GM19239 (cell line): ENCODE results near the gene ZSWIM9.
"Not testable (repeated sequence)": the region's sequence is repeated elsewhere in the genome, so short reads cannot be mapped to it uniquely, and the experiment has no call there.

Experiments
- DNase-seq: peaks from one replicate; pipeline ENCODE4 v3.0.0; 2011; ENCODE audit warnings: low spot score; ENCODE audit not compliant: insufficient read length
- FAIRE-seq: peaks from 2 replicates; lab custom pipeline; 2011; peaks lifted over from hg19 to GRCh38; lab: Jason Lieb, UNC

The ZSWIM9 gene

GRCh38 chr19:48206397-48207093 is 36.1 kb downstream of the ZSWIM9 start:
- no peak for DNase-seq
- FAIRE-seq = peak; percentile 52

GRCh38 chr19:48210005-48210404 is 39.5 kb downstream of the ZSWIM9 start:
- FAIRE-seq (no peak), DNase-seq (no peak)

- no peak for FAIRE-seq
- DNase-seq = no peak
Measured at GRCh38 chr19:48213959-48214358, 43.5 kb downstream of the ZSWIM9 start.

- FAIRE-seq (no peak), DNase-seq (no peak)
Measured at GRCh38 chr19:48216933-48217332, 46.5 kb downstream of the ZSWIM9 start.

GRCh38 chr19:48218997-48219396 is 48.5 kb downstream of the ZSWIM9 start:
- DNase-seq = no peak
- no peak for FAIRE-seq

- FAIRE-seq, DNase-seq: not testable (repeated sequence)
Measured at GRCh38 chr19:48220784-48221183, 50.3 kb downstream of the ZSWIM9 start.

GRCh38 chr19:48221628-48222027 is 51.1 kb downstream of the ZSWIM9 start:
- no peak for FAIRE-seq
- DNase-seq = no peak

- DNase-seq = no peak
- no peak for FAIRE-seq
Measured at GRCh38 chr19:48230555-48231129, 60.2 kb downstream of the ZSWIM9 start.

- FAIRE-seq = no peak
- no peak for DNase-seq
Measured at GRCh38 chr19:48237057-48237456, 66.6 kb downstream of the ZSWIM9 start.

GRCh38 chr19:48239120-48239519 is 68.6 kb downstream of the ZSWIM9 start:
- FAIRE-seq (no peak), DNase-seq (no peak)

- no peak for FAIRE-seq
- DNase-seq = no peak
Measured at GRCh38 chr19:48239582-48240141, 69.2 kb downstream of the ZSWIM9 start.

GRCh38 chr19:48241771-48242170 is 71.3 kb downstream of the ZSWIM9 start:
- not testable (repeated sequence) for DNase-seq, FAIRE-seq

GRCh38 chr19:48244281-48244680 is 73.8 kb downstream of the ZSWIM9 start:
- no peak for DNase-seq
- peak; percentile 96 for FAIRE-seq

- FAIRE-seq (peak; percentile 33), DNase-seq (no peak)
Measured at GRCh38 chr19:48246101-48246500, 75.6 kb downstream of the ZSWIM9 start.

GRCh38 chr19:48247212-48247611 is 76.7 kb downstream of the ZSWIM9 start:
- FAIRE-seq (no peak), DNase-seq (no peak)
